ENCODE measurements around the gene HHAT. TPM values are rescaled to one million over a fixed set of nuclear protein-coding genes. Genes with fewer than 3 reads are reported as not detected.

The HHAT gene
- total RNA-seq, 2 donors from 2014 or later, result 4.5 to 4.6 TPM

DNA sequence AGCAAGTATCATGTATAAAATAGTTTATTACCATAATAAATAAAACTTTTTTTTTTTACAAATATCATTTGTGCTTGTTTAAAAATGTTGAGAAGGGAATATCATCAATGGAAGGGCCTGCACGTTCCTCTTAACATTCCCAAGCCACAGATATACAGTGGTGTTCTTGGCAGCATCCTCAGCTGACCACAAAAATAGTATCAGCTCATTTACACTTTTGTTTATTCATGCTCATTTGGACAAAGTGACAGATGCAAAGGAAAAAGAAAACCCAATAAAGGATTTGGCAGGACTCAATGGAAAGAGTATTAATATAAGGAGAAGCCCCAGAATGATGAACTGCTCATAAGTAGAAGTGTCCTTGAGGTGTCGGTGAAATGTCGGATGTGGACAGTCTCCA lies 349.6 kb downstream of the HHAT start:
- Histone ChIP-seq H3K27ac (no peak overlapping the region), H3K27me3 (replicated peaks; ENCODE audit: insufficient read depth) (no peaks in the 10 kb centered on the region), H3K36me3 (no peaks in the 10 kb centered on the region), H3K9me3 (no peaks in the 10 kb centered on the region), H3K4me3 (no peak overlapping the region), H3K4me1 (ENCODE audit: control insufficient read depth in 1 of 2, low read depth in 2 of 2) (no peaks in the 10 kb centered on the region)
- DNase-seq (ENCODE audit: low spot score) (no peak), ATAC-seq (ENCODE audit: insufficient number of reproducible peaks, low FRiP score, low read depth) (no peak)
- TF ChIP-seq CTCF (IDR thresholded peaks at IDR 0.05), result no peak

GRCh38 chr1:210681158-210681557 lies 352.5 kb downstream of the HHAT start:
- Histone ChIP-seq H3K36me3 (no peaks in the 10 kb centered on the region), H3K27me3 (replicated peaks; ENCODE audit: insufficient read depth) (no peaks in the 10 kb centered on the region), H3K4me3 (no peak overlapping the region), H3K9me3 (no peaks in the 10 kb centered on the region), H3K4me1 (ENCODE audit: control insufficient read depth in 1 of 2, low read depth in 2 of 2) (no peaks in the 10 kb centered on the region), H3K27ac (no peak overlapping the region)
- no peak for TF ChIP-seq CTCF (IDR thresholded peaks at IDR 0.05)
- ATAC-seq (ENCODE audit: insufficient number of reproducible peaks, low FRiP score, low read depth) (no peak), DNase-seq (ENCODE audit: low spot score) (no peak)

GRCh38 chr1:210683403-210684047 lies 354.8 kb downstream of the HHAT start:
- no peak for DNase-seq (ENCODE audit: low spot score)
- no peak for TF ChIP-seq CTCF (IDR thresholded peaks at IDR 0.05)
- Histone ChIP-seq H3K9me3 (no peaks in the 10 kb centered on the region), H3K27me3 (replicated peaks; ENCODE audit: insufficient read depth) (no peaks in the 10 kb centered on the region), H3K4me1 (ENCODE audit: control insufficient read depth in 1 of 2, low read depth in 2 of 2) (no peaks in the 10 kb centered on the region), H3K36me3 (no peaks in the 10 kb centered on the region), H3K27ac (no peak overlapping the region), H3K4me3 (no peak overlapping the region)
- ATAC-seq (ENCODE audit: insufficient number of reproducible peaks, low FRiP score, low read depth), result no peak

GRCh38 chr1:210684466-210685294 lies 356.0 kb downstream of the HHAT start:
- no peak for ATAC-seq (ENCODE audit: insufficient number of reproducible peaks, low FRiP score, low read depth)
- H3K36me3 ChIP-seq, result no peaks in the 10 kb centered on the region
- H3K4me1 ChIP-seq (ENCODE audit: control insufficient read depth in 1 of 2, low read depth in 2 of 2), result no peaks in the 10 kb centered on the region
- no peak for DNase-seq (ENCODE audit: low spot score)
- no peak for TF ChIP-seq CTCF (IDR thresholded peaks at IDR 0.05)
- H3K27me3 ChIP-seq (replicated peaks; ENCODE audit: insufficient read depth), result no peaks in the 10 kb centered on the region
- no peak overlapping the region for H3K4me3 ChIP-seq
- H3K27ac ChIP-seq, result no peak overlapping the region
- H3K9me3 ChIP-seq, result no peaks in the 10 kb centered on the region

DNA sequence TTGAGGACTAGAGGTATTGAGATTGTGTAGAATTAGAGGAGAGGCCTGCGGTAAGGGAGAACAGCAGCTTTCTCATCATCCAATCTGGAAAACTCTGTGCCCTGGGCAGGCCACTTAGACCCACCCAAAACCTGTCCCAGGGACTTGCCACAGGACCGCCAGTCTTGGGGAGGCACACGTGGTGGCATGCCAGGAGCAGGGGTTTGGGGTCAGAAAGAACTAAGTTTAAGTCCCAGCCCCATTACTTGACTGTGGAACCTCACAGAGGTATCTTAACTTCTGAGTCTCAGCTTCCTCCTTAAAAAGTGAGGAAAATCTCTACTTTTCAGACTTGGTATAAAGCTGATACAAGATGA lies 356.6 kb downstream of the HHAT start:
- Histone ChIP-seq H3K27me3 (replicated peaks; ENCODE audit: insufficient read depth) (no peaks in the 10 kb centered on the region), H3K36me3 (no peaks in the 10 kb centered on the region), H3K4me1 (ENCODE audit: control insufficient read depth in 1 of 2, low read depth in 2 of 2) (no peaks in the 10 kb centered on the region), H3K9me3 (no peaks in the 10 kb centered on the region), H3K4me3 (no peak overlapping the region), H3K27ac (no peak overlapping the region)
- DNase-seq (ENCODE audit: low spot score), result no peak
- ATAC-seq (ENCODE audit: insufficient number of reproducible peaks, low FRiP score, low read depth), result no peak
- TF ChIP-seq CTCF (IDR thresholded peaks at IDR 0.05), result no peak

All from thoracic aorta (tissue), 2 donors.